Neural progenitor cell (in vitro differentiated cells): ENCODE results near the gene EIF3A. TPM values are rescaled to one million over a fixed set of nuclear protein-coding genes. Genes with fewer than 3 reads are reported as not detected.

ENCODE experiments used
- DNase-seq: peaks from one replicate; pipeline ENCODE4 v3.0.0-alpha.2; 2016; ENCODE audit warnings: low spot score
- H2AFZ ChIP-seq: fragments of 200-600 bp; sonication (generic); replicated peaks from 2 replicates; pipeline ENCODE4 v1.6.1; 2016; ENCODE audit warnings: antibody characterized with exemption
- H3F3A ChIP-seq: fragments of 200-600 bp; sonication (generic); 2 replicates; pipeline ENCODE4 v1.6.1; 2016; ENCODE audit warnings: antibody characterized with exemption, low read depth
- H3K27ac ChIP-seq: fragments of 200-600 bp; sonication (generic); 2 replicates; pipeline ENCODE4 v1.5.1; 2016; ENCODE audit warnings: mild to moderate bottlenecking
- H3K27me3 ChIP-seq: fragments of 200-600 bp; sonication (generic); 2 replicates; pipeline ENCODE4 v1.6.1; 2016; ENCODE audit warnings: mild to moderate bottlenecking, moderate library complexity
- H3K36me3 ChIP-seq: fragments of 200-600 bp; sonication (generic); 2 replicates; pipeline ENCODE4 v1.5.1; 2016
- H3K4me1 ChIP-seq: fragments of 200-600 bp; sonication (generic); 2 replicates; pipeline ENCODE4 v1.6.1; 2016; ENCODE audit warnings: mixed run types
- H3K4me2 ChIP-seq: fragments of 200-600 bp; sonication (generic); 2 replicates; pipeline ENCODE4 v1.6.1; 2016
- H3K4me3 ChIP-seq: fragments of 200-600 bp; sonication (generic); 2 replicates; pipeline ENCODE4 v1.5.1; 2016
- H3K79me2 ChIP-seq: fragments of 200-600 bp; sonication (generic); 2 replicates; pipeline ENCODE4 v1.6.1; 2016; ENCODE audit warnings: low read depth
- H3K9ac ChIP-seq: fragments of 200-600 bp; sonication (generic); 2 replicates; pipeline ENCODE4 v1.6.1; 2016
- H3K9me3 ChIP-seq: fragments of 200-600 bp; sonication (generic); 2 replicates; pipeline ENCODE4 v1.5.1; 2016; ENCODE audit warnings: low read depth
- H4K20me1 ChIP-seq: fragments of 200-600 bp; sonication (generic); 2 replicates; pipeline ENCODE4 v1.6.1; 2016; ENCODE audit warnings: low read depth
- H3K27ac Mint-ChIP-seq: 3 replicates; pipeline ENCODE4 v1.8.0; 2021; ENCODE audit warnings: mixed read lengths
- H3K27me3 Mint-ChIP-seq: 2 replicates; pipeline ENCODE4 v1.8.0; 2022; ENCODE audit warnings: low read depth, mild to moderate bottlenecking, inconsistent platforms, moderate library complexity, mixed read lengths; ENCODE audit not compliant: insufficient read depth
- H3K36me3 Mint-ChIP-seq: 3 replicates; pipeline ENCODE4 v1.8.0; 2021; ENCODE audit warnings: mixed read lengths
- H3K4me1 Mint-ChIP-seq: 3 replicates; pipeline ENCODE4 v1.8.0; 2021; ENCODE audit warnings: mixed read lengths
- H3K4me3 Mint-ChIP-seq: 3 replicates; pipeline ENCODE4 v1.8.0; 2021; ENCODE audit warnings: mild to moderate bottlenecking, moderate library complexity, mixed read lengths
- H3K9me3 Mint-ChIP-seq: 3 replicates; pipeline ENCODE4 v1.8.0; 2020; ENCODE audit warnings: mixed read lengths
- EZH2 ChIP-seq: fragments of 200-600 bp; sonication (generic); IDR thresholded peaks from 2 replicates; pipeline ENCODE4 v1.6.1; 2017; ENCODE audit warnings: antibody characterized with exemption, mild to moderate bottlenecking, moderate library complexity
- EZH2phosphoT487 ChIP-seq: fragments of 200-600 bp; sonication (generic); IDR thresholded peaks from 2 replicates; pipeline ENCODE4 v1.6.1; 2017; ENCODE audit warnings: antibody characterized with exemption
- total RNA-seq: library from RNA; depleted of rRNA; stranded (reverse); fragments of >200 nt; gene quantifications from 2 replicates; pipeline ENCODE4 v1.2.3, GENCODE V29; 2015; ENCODE audit warnings: low replicate concordance
- TF ChIP-seq, protein P1 (sequence below): fragments of 200-600 bp; sonication (generic); IDR thresholded peaks from 2 replicates; pipeline ENCODE4 v1.5.1; 2017; ENCODE audit warnings: antibody characterized with exemption, mild to moderate bottlenecking

The EIF3A gene
- total RNA-seq, 1 donor from 2014 or later, result 133 TPM

- Histone ChIP-seq H3K4me1 (peaks cover 8% of the 10 kb centered on the region), H3K9me3 (no peaks in the 10 kb centered on the region), H3K4me3 (no peak overlapping the region), H3K4me2 (no peak overlapping the region), H4K20me1 (no peaks in the 10 kb centered on the region), H3K36me3 (no peaks in the 10 kb centered on the region), H3F3A (no peaks in the 10 kb centered on the region), H3K79me2 (no peaks in the 10 kb centered on the region), H2AFZ (no peak overlapping the region), H3K27me3 (no peaks in the 10 kb centered on the region), H3K9ac (no peak overlapping the region), H3K27ac (no peak overlapping the region)
- TF ChIP-seq EZH2 (no peak), EZH2phosphoT487 (no peak)
- TF ChIP-seq, protein P1, sequence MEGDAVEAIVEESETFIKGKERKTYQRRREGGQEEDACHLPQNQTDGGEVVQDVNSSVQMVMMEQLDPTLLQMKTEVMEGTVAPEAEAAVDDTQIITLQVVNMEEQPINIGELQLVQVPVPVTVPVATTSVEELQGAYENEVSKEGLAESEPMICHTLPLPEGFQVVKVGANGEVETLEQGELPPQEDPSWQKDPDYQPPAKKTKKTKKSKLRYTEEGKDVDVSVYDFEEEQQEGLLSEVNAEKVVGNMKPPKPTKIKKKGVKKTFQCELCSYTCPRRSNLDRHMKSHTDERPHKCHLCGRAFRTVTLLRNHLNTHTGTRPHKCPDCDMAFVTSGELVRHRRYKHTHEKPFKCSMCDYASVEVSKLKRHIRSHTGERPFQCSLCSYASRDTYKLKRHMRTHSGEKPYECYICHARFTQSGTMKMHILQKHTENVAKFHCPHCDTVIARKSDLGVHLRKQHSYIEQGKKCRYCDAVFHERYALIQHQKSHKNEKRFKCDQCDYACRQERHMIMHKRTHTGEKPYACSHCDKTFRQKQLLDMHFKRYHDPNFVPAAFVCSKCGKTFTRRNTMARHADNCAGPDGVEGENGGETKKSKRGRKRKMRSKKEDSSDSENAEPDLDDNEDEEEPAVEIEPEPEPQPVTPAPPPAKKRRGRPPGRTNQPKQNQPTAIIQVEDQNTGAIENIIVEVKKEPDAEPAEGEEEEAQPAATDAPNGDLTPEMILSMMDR, result no peak
- Mint-ChIP-seq H3K27ac (no peak overlapping the region), H3K4me1 (peaks cover 4% of the 10 kb centered on the region), H3K4me3 (no peak overlapping the region), H3K27me3 (peaks cover 12% of the 10 kb centered on the region), H3K9me3 (no peaks in the 10 kb centered on the region), H3K36me3 (no peaks in the 10 kb centered on the region)
- DNase-seq, result no peak
These were observed 82.4 kb downstream of the EIF3A start for GRCh38 chr10:118998183-118998582.

DNA sequence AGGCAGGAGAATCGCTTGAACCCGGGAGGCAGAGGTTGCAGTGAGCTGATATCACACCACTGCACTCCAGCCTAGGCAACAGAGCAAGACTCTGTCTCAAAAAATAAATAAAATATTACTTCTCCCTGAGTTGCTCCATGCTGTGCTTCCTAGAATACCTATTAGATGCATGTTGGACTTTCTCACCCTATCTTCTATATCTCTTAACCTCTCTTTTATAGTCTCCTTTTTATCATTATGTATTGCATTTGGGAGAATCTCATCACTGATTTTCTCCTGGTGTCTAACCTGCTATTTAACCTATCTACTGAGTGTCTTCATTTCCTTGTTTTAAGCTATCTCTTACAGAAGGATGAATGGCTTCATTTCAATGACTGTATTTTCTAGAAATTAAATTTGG is 83.2 kb downstream of the EIF3A start:
- Histone ChIP-seq H4K20me1 (no peaks in the 10 kb centered on the region), H3K79me2 (no peaks in the 10 kb centered on the region), H3K4me3 (no peak overlapping the region), H3K36me3 (no peaks in the 10 kb centered on the region), H3F3A (no peaks in the 10 kb centered on the region), H2AFZ (no peak overlapping the region), H3K9ac (no peak overlapping the region), H3K9me3 (no peaks in the 10 kb centered on the region), H3K4me2 (no peak overlapping the region), H3K27ac (no peak overlapping the region), H3K4me1 (peaks cover 8% of the 10 kb centered on the region), H3K27me3 (no peaks in the 10 kb centered on the region)
- peaks cover 11% of the 10 kb centered on the region for H3K27me3 Mint-ChIP-seq
- no peak overlapping the region for H3K27ac Mint-ChIP-seq
- no peaks in the 10 kb centered on the region for H3K9me3 Mint-ChIP-seq
- H3K36me3 Mint-ChIP-seq, result no peaks in the 10 kb centered on the region
- no peak for TF ChIP-seq EZH2
- no peak for TF ChIP-seq EZH2phosphoT487
- TF ChIP-seq, protein P1, result no peak
- H3K4me1 Mint-ChIP-seq, result peaks cover 2% of the 10 kb centered on the region
- H3K4me3 Mint-ChIP-seq, result no peak overlapping the region
- no peak for DNase-seq

DNA sequence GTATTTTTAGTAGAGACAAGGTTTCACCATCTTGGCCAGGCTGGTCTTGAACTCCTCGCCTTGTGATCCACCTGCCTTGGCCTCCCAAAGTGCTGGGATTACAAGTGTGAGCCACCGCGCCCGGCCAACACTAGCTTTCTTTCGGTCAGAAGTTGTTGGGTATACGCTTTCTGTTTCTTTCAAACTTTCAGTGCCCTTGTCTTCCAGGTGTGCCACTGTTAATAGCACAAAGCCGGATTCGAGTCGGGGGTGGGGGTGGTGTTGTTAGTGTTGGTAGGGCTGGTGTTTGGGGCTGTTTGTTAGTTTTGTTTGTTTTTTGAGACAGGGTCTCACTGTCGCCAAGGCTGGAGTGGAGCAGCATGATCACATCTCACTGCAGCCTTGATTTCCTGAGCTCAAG is 84.9 kb downstream of the EIF3A start:
- Histone ChIP-seq H4K20me1 (no peaks in the 10 kb centered on the region), H3K4me1 (peaks cover 3% of the 10 kb centered on the region), H2AFZ (no peak overlapping the region), H3K9me3 (no peaks in the 10 kb centered on the region), H3F3A (no peaks in the 10 kb centered on the region), H3K27ac (no peak overlapping the region), H3K4me3 (no peak overlapping the region), H3K36me3 (no peaks in the 10 kb centered on the region), H3K79me2 (no peaks in the 10 kb centered on the region), H3K4me2 (no peak overlapping the region), H3K27me3 (no peaks in the 10 kb centered on the region), H3K9ac (no peak overlapping the region)
- no peak for TF ChIP-seq EZH2
- TF ChIP-seq, protein P1, result no peak
- no peak for TF ChIP-seq EZH2phosphoT487
- Mint-ChIP-seq H3K36me3 (no peaks in the 10 kb centered on the region), H3K4me1 (no peaks in the 10 kb centered on the region), H3K9me3 (no peaks in the 10 kb centered on the region), H3K4me3 (no peak overlapping the region), H3K27me3 (peaks cover 8% of the 10 kb centered on the region), H3K27ac (no peak overlapping the region)
- DNase-seq, result no peak

DNA sequence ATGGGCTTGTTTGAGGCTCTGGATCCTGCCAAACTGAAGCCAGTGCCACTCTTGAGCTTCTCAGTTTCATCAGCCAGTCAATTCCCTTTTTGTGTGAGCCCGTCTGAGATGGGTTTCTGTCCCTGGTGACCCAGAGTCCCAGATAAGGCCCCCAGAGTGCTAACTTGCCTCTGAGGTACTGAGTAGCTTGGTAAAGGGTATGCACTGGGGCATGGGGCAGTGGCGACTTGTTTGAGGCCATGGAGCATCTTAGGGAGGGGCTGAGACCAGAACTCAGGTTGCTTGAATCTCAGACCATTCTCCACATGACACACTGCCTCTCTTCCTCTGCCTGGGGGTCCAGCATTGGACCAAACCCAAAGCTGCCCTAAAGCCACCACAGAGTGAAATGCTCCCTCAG is 86.3 kb downstream of the EIF3A start:
- H3K79me2 ChIP-seq, result no peaks in the 10 kb centered on the region

More for the DNA sequence above, 86.3 kb downstream of the EIF3A start:
- H3K4me3 ChIP-seq, result no peak overlapping the region
- DNase-seq, result no peak
- Mint-ChIP-seq H3K36me3 (no peaks in the 10 kb centered on the region), H3K4me1 (no peaks in the 10 kb centered on the region), H3K27me3 (peaks cover 7% of the 10 kb centered on the region), H3K9me3 (peaks cover 3% of the 10 kb centered on the region), H3K4me3 (no peak overlapping the region), H3K27ac (no peak overlapping the region)
- H2AFZ ChIP-seq, result no peak overlapping the region
- TF ChIP-seq EZH2phosphoT487 (no peak), EZH2 (no peak)
- TF ChIP-seq, protein P1, result no peak
- no peaks in the 10 kb centered on the region for H3F3A ChIP-seq
- no peak overlapping the region for H3K27ac ChIP-seq
- H3K4me1 ChIP-seq, result no peaks in the 10 kb centered on the region
- no peak overlapping the region for H3K4me2 ChIP-seq
- H3K27me3 ChIP-seq, result no peaks in the 10 kb centered on the region
- H3K9ac ChIP-seq, result no peak overlapping the region
- H4K20me1 ChIP-seq, result no peaks in the 10 kb centered on the region
- no peaks in the 10 kb centered on the region for H3K9me3 ChIP-seq
- H3K36me3 ChIP-seq, result no peaks in the 10 kb centered on the region
